ENCODE data around the gene TMEM169. TPM values are rescaled to one million over a fixed set of nuclear protein-coding genes. Genes with fewer than 3 reads are reported as not detected.

The TMEM169 gene
- polyA plus RNA-seq (2011; rRNA removed) (0.16 and 0.35 TPM in 2 replicates), polyA minus RNA-seq (2011; rRNA and poly(A)+ RNA removed) (0.30 and 0.41 TPM in 2 replicates)

- no peaks in the 10 kb centered on the region; the same call in 1 of the 2 replicates for H3K9me3 ChIP-seq (ENCODE audit: control insufficient read depth, insufficient read depth, low read length)
- H3K4me3 ChIP-seq (ENCODE audit: low read depth, low read length), result peak within 1 kb of the TSS; percentile 89
- ChIA-PET POLR2A (interaction anchor here (0.6 to 1.1 kb wide), 3 partner anchors 20 to 33 kb away, joined by 3 to 6 read pairs (median 6); partner anchors contain the start of gene XRCC5), CTCF (interaction anchor here (0.7 to 0.9 kb wide), 2 partner anchors 48 to 810 kb away, joined by 4 to 5 read pairs; no protein-coding TSS in a partner anchor)
- no peak for TF ChIP-seq CTCF (IDR thresholded peaks at IDR 0.05; ENCODE audit: low read depth, low read length)
- H3K27me3 ChIP-seq (ENCODE audit: control insufficient read depth, insufficient read depth, low read length), result no peaks in the 10 kb centered on the region
- H3K27ac ChIP-seq (ENCODE audit: low read depth, low read length), result no peak within 1 kb of the TSS
- no peak for DNase-seq (ENCODE audit: low read depth, low spot score)
Observed at GRCh38 chr2:216081487-216082116, at the start of gene TMEM169, which contains the start of gene PECR. Gene TMEM169 (plus strand): TSS chr2:216081919. CDS start chr2:216095964, 14,045 bp downstream. Gene PECR (minus strand): TSS chr2:216081809. CDS start chr2:216081741, 68 bp downstream.

- DNase-seq (ENCODE audit: low read depth, low spot score), result peak; percentile 61
- Histone ChIP-seq H3K27me3 (ENCODE audit: control insufficient read depth, insufficient read depth, low read length) (no peaks in the 10 kb centered on the region), H3K9me3 (ENCODE audit: control insufficient read depth, insufficient read depth, low read length) (no peaks in the 10 kb centered on the region), H3K27ac (ENCODE audit: low read depth, low read length) (peak overlapping the region; percentile 68), H3K4me3 (ENCODE audit: low read depth, low read length) (no peak overlapping the region)
- CTCF ChIA-PET, result interaction anchor here (0.5 to 4.7 kb wide), 7 partner anchors 9 to 762 kb away, joined by 3 to 59 read pairs (median 7); partner anchors contain the start of gene XRCC5
- POLR2A ChIA-PET, result no interaction called here
- TF ChIP-seq CTCF (IDR thresholded peaks at IDR 0.05; ENCODE audit: low read depth, low read length), result no peak
Observed at GRCh38 chr2:216031960-216032689, 49.6 kb upstream of the TMEM169 start.

GRCh38 chr2:216033403-216033802 lies 48.3 kb upstream of the TMEM169 start:
- Histone ChIP-seq H3K27me3 (ENCODE audit: control insufficient read depth, insufficient read depth, low read length) (no peaks in the 10 kb centered on the region), H3K27ac (ENCODE audit: low read depth, low read length) (no peak overlapping the region), H3K9me3 (ENCODE audit: control insufficient read depth, insufficient read depth, low read length) (no peaks in the 10 kb centered on the region), H3K4me3 (ENCODE audit: low read depth, low read length) (no peak overlapping the region)
- TF ChIP-seq CTCF (IDR thresholded peaks at IDR 0.05; ENCODE audit: low read depth, low read length), result no peak
- no peak for DNase-seq (ENCODE audit: low read depth, low spot score)
- ChIA-PET CTCF (interaction anchor here (0.5 to 4.7 kb wide), 19 partner anchors 10 to 1622 kb away, joined by 3 to 59 read pairs (median 5); partner anchors contain the start of gene PECR), POLR2A (no interaction called here)

GRCh38 chr2:216034065-216034464 lies 47.7 kb upstream of the TMEM169 start:
- ChIA-PET POLR2A (no interaction called here), CTCF (interaction anchor here (0.5 to 4.7 kb wide), 19 partner anchors 11 to 1622 kb away, joined by 3 to 59 read pairs (median 5); partner anchors contain the start of genes PECR and XRCC5)
- TF ChIP-seq CTCF (IDR thresholded peaks at IDR 0.05; ENCODE audit: low read depth, low read length), result peak; percentile 88
- DNase-seq (ENCODE audit: low read depth, low spot score), result peak; percentile 42
- Histone ChIP-seq H3K9me3 (ENCODE audit: control insufficient read depth, insufficient read depth, low read length) (no peaks in the 10 kb centered on the region), H3K4me3 (ENCODE audit: low read depth, low read length) (no peak overlapping the region), H3K27ac (ENCODE audit: low read depth, low read length) (no peak overlapping the region), H3K27me3 (ENCODE audit: control insufficient read depth, insufficient read depth, low read length) (no peaks in the 10 kb centered on the region)

All from AG04450 (cell line).